Activated CD4-positive, alpha-beta T cell treated with anti-CD3 and anti-CD28 coated beads, Interleukin-2, amount 50 U/mL, for 16 hours (primary cell): Measurements from ENCODE around the gene ABCB9.

Experiments used
- DNase-seq: peaks from one replicate; pipeline ENCODE4 v3.0.0-alpha.2; 2020

Gene ABCB9

GRCh38 chr12:122994140-122994675 is 27.9 kb upstream of the ABCB9 start:
- DNase-seq = no peak

- no peak for DNase-seq
Observed at GRCh38 chr12:122992386-122992785, 26.1 kb upstream of the ABCB9 start.

DNA sequence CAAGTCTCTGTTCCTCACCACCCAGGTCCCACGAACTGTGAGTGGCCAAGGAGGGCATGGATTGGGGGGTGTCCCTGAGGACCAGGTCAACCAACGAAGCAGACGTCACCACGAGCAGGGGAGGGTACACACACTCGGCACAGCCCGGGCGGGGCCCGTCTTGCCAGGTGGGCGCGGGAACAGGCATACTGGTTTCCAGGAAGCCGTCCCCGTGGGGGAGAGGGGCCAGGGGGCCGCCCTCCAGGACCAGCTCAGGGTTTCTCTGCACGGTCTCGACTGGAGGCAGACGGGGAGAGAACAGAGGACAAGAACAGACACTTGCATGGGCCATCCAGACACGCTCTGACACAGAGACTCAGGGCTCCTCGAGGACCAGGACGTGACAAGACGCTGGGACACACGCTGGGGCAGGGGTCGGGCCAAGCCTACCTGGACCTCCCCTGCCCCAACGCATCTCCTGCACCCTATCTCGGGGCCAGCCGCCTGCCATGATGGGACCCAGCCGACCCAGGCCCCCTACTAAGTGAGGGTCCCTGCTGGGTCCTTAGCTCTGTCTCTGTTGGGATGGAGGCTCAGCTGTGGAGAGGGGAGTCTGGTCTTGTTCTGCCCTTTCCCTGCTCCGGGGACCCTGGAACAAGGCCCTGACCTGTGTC is 25.5 kb upstream of the ABCB9 start:
- DNase-seq = no peak

GRCh38 chr12:122990961-122991622 is 24.8 kb upstream of the ABCB9 start:
- DNase-seq = no peak

GRCh38 chr12:122990561-122990960 is 24.3 kb upstream of the ABCB9 start:
- no peak for DNase-seq

DNA sequence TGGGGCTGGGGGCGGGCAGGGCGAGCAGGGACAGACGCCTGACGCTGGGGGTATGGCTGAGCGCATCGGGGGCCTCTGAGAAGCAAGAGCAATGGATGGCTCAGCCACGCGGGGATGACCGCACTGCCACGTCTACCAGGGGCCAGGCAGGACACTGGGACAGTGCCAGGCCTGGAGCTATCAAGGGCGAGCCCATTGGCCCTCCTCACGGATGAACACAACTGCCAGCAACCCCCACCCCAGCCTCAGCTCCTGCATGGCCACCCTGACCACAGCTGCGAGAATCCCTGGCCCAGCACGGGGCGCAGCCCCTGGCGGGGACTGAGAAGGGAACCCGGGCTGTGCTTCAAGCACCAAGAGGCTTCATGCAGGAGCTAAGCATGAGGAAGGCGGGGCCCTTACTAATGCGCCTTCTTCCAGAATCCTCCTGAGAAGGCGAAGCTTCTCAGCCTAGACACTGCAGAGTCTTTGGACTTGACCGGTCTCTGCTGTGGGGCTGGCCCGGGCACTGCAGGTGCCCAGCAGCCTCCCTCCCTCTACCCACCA is 23.7 kb upstream of the ABCB9 start:
- no peak for DNase-seq

GRCh38 chr12:122989225-122989839 is 23.1 kb upstream of the ABCB9 start:
- DNase-seq = no peak

DNA sequence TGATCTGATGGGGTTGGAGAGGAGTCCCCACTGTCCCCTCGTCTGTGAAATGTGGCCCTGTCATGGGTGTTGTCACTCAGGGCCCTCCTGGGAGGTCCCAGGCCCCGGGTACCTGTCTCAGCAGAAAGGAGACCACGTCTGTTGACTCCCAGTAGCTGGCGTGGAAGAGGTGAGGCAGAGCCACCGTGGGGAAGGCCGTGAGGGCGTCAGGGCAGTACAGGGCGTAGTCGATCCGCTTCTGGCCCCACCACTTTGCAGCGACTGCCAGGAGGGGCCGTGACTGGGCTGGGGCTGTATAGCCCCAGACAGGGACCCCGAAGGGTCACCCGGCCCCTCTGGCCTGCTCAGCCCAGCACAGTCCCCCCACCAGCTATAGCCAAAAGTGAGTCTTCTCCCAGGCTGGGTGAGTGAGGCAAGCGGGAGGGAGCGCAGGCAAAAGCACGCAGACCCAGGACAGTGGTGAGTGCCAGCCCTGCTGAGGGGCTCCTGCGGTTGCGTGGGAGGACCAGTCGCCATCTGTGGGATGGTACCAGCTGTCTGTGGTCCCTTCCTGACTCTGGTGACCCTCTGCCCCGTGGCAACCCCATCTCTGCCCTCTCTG is 22.4 kb upstream of the ABCB9 start:
- no peak for DNase-seq

DNA sequence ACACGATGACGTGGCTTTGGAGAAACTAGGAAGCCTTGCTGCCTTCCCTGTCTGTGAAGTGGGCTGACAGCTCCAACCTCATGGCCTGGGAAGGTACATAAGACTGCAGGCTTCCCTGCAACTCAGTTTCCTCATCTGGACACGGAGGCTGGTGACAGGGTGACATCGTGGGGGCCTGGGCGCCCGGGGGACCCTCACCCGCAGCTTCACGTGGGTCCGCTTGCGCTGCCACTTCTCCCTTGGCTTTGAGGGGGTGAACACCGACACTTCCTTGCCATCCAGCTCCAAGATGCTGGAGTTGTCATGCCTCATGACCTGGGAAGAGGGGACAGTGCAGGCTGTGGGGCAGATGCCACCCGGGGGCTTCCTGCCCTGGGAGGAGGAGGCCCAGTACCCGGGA is 21.8 kb upstream of the ABCB9 start:
- DNase-seq = no peak

DNA sequence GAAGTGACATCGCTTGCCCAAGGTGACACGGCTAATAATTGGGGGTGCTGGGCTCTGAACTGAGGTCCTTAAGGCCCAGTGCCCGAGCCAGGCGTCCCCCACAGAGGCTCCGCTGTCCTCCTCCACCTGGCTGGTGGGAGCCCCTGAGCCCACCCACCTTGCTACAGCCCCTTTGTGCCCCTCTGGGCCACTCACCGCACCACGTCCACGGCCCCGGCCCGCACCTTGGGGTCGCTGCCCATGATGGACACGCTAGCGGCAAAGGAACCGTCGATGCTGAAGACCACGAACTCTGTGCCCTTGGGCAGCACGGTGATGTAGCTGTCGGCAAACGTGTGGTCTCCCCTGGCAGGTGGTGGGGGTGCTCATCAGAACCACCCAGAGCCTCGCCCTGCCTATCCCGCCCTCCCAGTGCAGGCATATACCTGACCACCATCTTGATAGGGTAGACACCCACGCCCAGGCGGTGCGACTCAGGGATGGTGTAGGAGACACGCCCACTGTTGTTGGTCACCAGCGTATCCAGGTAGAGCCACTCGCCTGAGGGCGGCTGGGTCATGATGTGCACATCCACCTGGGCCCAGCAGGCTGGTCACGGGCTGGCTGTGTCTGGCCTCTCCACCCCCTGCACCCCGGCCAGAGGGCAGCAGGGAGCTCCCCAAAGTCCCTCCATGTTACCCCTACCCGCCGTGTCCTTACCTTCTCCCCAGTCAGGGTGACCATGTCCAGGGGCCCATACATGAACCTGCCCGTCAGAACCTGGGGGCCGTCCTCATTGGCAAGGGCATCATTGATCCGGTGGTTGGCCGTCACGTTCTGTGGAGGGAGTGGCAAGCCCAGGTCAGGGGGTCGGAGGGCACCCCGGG is 21.1 kb upstream of the ABCB9 start:
- DNase-seq = no peak

GRCh38 chr12:122986258-122986871 is 20.1 kb upstream of the ABCB9 start:
- no peak for DNase-seq

- DNase-seq = no peak
Observed at GRCh38 chr12:122985338-122986257, 19.3 kb upstream of the ABCB9 start.

DNA sequence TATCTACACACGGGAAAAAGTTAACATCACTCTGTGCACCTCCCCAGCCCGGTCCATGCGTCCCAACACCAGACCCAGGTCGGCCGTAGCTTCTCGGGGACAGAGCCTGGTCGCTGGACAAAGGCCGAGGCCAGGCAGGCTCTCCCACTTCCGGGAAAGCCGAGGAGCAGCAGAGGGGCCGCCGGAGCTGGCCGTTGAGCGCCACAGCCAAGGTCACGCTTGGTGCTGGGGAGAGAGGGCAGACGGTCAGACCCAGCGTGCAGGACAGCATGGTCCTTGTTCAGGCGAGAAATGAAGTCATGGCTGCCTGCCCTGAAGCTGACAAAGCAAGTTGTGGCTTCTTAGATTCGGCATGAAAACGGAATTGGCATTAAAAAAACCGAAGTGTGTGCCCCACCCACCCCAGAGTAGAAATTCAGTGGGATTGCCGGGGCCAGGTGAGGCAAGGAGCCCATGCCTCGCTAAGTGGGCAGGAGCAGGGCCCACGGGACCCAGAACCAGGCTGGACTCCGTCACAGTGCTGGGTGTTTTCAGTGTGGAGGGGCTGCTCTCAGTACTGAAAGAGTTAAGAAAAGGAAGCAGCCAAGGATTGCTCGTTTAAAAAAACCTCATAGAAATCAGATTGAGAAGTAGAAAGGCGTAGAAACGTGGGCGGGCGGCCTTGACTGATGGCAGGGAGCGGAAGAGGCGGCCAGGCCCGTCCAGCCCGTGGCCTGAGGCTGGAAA is 18.5 kb upstream of the ABCB9 start:
- DNase-seq = no peak

GRCh38 chr12:122983789-122984515 is 17.7 kb upstream of the ABCB9 start:
- no peak for DNase-seq

DNA sequence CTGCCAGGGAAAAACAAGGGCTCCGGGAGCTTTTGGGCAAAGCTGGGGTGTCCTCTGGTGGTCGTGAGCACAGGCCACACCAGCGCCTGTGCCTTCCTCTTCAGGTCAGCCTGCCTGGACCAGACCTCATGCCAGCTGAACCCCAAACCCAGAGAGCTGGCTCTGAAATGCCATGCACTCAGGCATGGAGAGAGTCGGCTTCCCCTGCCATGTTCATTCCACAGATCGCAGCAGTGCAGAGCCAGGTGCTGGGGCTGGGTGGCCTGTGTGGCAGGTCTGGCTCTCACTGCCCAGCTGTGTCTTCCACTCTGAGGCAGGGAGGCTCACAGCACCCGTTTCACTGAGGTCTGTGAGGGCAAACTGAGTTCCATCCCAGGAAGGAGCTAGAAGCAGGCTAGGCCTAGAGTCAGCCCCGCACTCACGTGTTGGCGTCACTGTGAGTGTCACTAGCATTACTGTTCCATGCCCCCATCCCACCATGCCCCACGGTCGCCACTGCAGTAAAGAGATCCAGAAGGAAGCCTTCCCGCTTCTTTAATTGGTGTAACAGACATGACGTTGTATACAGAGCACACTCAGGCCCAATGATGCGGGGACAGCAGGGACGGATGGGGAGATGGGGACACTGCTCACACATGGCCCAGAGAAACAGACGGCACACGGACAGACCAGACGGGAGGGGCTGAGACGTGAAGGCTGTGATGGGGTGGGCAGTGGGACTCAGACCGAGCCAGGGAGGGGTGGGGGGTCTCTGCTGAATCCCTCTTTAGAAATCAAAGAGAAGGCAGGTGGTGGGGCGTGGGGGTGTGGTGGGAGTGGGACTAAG is 16.9 kb upstream of the ABCB9 start:
- DNase-seq = no peak

GRCh38 chr12:122982477-122982815 is 16.2 kb upstream of the ABCB9 start:
- DNase-seq = no peak

DNA sequence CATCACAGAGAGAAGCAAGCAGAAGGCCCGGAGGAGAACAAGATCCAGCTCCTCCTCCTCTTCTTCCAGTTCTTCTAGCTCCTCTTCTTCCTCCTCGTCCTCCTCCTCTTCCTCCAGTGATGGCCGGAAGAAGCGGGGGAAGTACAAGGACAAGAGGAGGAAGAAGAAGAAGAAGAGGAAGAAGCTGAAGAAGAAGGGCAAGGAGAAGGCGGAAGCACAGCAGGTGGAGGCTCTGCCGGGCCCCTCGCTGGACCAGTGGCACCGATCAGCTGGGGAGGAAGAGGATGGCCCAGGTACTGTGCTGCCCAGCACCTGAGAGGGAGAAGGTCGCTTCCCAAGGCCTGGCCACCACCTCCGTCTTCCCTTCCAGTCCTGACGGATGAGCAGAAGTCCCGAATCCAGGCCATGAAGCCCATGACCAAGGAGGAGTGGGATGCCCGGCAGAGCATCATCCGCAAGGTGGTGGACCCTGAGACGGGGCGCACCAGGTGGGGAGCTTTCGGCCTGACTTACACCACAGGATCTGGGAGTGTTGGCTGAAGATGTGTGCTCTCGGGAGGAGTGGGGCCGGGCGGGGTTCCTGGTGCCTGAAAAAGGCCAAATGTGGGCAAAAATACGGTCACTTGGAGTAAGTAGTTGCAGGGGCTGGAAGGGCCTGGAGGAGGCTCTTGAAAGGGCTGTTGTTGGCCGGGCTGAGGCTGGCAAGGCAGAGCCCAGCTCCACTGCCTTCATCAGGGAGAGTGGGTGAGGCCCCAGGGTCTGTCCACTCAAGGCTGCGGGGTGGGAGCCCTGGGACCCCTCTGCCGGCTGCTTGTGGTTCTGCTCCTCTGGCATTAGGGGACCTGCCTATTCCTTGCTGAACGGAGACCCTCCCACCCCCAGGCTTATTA is 15.6 kb upstream of the ABCB9 start:
- DNase-seq = no peak
